GM19328 (cell line): ENCODE data around the gene SPARC.

ENCODE experiments used
- ATAC-seq: cut with Tn5 transposase; IDR thresholded peaks from one replicate; pipeline ENCODE4 v1.9.1; 2021; ENCODE audit warnings: mild to moderate bottlenecking, moderate library complexity; ENCODE audit not compliant: unreplicated experiment

SPARC gene

DNA sequence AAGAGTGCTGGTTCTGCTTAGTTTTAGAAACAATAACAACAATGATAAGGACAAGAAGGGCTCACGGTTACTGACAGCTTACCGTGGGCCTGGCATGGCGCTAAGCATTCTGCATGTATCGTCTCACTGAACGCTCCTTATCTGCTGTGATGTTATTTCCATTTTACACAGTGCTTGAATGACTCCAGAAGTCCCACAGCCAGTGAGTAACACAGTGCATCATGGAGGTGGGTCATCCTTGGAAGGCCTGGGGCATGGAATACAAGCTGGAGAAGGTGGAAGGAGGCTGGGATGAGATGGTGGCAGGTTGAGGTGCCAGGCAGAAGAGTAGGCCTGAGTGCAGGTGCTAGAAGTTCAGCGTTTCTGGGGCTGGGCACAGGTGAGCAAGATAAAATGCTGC lies 59.1 kb downstream of the SPARC start:
- ATAC-seq = no peak

DNA sequence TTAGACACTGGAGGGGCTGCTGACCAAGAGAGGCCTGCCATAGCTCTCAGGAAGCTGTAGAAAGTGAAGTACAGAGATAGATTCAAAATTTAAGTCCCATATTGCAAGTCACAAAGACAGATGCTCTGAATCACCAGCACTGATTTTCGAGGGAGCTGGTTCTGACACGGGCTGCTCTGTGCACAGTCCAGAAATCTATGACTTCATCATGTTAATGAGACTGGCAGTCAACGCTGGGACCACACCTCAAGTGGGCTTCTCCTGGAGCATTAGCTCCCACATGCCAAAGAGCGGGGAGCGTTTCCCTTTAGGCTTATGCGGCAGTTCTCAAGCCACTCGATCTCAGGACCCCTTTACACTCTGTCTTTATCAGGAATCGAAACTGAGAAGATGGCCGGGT lies 61.4 kb downstream of the SPARC start:
- ATAC-seq = no peak

DNA sequence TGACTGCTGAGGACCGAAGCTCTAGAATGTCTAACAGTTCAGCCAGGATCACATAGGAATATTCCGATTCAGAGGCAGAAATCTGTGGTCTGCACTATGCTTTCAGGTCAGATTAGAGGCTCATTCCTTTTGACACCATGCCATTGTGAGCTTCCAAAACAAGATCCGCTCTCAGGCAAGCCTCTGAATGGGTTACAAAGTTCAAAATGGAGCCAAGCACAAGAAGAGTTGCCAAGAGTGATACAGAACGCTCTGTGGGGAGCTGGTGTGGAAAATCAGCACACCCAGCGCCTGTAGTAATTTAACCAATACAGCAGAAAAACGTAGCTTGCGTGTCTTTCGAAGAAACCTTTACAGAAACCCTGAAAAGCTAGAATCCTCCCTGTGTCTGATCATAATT lies 62.2 kb downstream of the SPARC start:
- ATAC-seq = no peak

DNA sequence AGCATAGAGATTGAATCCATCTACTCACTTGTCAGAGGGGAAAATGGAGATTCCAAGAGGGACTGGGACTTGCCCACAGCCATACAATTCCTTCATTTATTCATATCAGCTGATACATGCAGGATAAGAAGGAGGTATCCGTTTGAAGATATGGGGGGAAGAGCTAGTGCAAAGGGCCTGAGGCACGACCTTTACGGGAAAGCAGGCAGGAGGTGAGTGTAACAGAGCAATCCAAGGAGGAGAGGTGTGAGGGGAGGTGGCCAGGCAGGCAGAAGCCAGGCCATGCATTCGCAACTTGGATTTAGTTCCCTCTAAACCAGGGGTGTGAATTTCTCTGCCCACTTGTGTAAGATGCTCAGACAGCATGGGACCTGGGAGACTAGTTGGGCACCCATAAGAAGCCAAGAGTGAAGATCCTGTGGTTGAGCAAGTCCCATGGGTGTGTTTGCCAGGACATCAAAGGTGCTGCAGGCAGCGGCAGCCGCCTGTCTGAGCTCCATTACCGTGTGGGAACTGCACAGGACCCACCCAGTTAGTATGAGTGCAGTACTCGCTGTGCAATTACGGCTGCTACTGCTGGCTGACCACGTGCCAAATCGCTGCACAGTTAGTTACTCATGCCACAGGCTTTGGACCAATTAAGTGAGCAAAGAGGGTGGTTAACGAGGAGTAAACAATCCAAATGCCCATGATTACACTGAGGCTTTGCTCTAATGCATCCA lies 64.2 kb downstream of the SPARC start:
- no peak for ATAC-seq

DNA sequence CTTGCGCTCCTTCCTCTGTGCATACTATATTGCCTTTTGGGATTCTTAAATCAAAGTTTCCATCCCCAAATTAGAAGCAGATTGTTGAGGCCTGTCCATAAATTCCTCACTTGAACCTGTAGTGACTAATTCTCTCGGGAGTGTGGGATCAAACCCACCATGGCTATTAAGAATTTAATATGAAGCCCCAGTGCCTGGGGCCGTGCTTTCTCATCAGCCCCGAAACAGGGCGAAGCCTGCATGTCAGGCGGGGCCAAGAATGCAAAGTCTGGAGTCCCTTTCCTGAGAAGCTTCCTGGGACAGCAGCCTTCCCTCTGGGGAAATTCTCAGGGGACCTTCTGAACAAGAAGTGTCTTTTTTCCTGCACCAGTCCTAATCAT lies 66.3 kb downstream of the SPARC start:
- no peak for ATAC-seq

DNA sequence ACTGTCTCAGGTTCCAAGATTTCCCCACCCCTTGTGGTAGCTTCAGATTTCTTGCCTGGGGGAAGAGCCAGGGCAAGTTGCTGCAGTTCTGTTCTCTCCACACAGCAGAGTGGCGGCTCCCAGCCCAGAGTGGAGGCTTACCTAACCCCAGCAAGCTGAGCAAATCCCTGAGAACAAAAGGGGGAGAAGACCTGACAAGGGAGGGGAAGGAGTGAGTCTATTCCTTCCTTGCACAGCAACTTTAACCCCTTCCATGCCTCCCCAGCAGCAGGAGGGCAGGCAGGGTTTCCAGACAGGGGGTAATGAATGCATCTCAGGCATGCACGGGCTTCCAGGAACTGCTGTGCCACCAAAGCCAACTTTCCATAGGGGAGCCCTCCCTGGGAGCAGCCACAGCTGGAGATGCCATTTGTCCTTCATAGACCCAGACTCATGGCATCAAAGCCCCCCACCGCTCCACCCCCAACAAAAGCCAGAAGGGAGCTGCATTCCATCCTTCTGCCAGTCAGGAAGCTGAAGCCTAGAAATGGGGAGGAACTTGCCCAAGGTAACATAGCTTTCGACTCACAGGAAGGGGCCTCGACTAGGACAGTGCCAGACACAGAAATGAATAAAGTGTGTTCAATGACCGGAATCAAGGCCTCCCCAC lies 66.8 kb downstream of the SPARC start:
- ATAC-seq = no peak

DNA sequence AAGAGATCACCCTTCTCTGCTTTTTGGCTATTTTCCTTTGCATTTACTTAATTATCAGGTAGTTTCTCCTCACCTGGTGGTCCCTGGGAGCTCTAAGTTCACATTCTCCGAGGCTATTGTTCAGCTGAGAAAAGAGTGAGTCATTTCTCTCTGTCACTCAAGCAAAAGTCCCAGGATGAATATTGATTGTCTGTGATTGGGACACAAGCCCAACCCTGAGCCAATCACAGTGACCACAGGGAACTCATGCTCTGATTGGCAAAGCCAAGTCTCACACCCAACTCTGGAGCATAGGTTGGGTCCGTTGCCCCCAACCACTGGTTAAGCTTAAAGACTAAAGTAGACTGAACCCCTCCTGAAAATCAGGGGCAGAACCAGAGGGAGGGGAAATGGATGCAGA lies 67.8 kb downstream of the SPARC start:
- ATAC-seq = no peak

DNA sequence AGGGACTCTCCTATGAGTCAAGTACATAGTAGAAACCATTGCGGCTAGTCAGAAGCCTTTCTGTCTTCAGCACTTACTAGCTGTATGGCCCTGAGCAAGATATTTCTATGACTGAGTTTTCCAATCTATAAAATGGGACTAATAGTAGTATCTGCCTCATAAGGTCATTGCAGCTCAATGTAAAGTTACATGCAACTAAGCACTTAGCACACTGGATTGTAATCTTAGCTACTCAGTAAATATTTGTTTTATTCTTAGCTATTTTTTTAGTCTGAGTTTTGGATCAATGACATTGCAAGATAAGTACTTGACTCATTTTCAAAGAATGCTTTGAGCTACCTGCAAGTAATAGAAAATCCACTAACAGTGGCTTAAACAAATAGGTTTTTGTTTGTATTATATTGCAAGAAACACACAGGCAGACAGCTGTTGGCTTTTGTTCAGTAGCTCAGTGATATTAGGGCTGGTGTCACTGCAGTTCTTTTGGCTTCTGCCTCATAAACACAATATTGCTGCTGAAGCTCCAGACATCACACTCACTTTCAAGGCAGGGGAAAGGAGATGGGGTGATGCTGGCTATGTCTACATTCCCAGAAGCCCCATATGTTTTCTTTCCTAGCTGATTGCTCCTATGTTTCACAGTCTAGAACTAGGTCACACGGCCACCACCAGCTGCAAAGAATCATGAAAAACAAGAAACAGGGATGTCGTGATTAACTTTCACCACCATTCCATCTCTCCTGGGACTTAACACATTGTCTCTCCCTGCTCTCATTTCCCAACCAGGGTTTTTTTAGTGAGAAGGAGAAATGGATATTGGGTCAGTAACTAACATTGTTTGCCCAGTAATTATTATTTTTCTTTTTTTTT lies 68.6 kb downstream of the SPARC start:
- no peak for ATAC-seq

DNA sequence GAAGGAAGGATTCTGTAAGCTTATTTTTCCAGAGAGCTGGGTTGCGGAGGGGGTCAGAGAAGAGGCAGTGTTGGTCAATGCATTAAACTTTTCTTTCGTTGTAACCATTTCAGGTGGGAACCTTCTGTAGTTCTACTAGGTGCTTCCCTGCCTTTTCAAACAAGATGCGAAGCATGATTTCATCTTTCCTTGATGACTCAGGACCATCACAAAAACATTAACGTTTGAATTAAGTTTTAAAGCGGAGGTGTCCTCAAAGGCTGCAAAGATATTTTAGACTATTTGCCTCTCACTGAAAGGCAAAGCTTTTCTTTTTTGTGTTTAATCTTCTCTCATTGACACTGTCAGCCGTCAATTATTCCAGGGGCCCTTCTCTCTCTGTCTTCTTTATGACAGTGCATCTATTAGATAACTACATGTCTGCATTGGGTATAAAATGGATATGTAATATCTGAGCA lies 69.3 kb downstream of the SPARC start:
- ATAC-seq = no peak

DNA sequence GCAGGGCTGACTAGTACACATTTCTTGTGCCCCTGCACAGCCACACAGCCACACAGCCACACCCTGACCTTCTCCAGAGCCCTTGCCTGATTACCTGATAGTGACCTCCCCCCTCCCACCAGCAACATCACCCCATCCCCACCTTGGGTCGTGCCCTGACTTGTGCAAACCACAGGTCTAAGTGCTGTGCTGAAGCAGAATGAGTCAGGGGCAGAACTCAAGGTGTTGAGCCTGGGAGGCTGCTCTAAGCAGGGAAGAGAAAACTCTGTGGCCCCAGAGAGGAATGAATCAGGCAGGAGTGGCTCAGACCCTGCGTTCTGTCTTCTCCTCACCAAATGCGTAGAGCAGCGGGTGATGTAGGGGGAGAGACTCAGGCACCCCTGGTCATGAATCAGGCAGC lies 71.3 kb downstream of the SPARC start:
- ATAC-seq = no peak

DNA sequence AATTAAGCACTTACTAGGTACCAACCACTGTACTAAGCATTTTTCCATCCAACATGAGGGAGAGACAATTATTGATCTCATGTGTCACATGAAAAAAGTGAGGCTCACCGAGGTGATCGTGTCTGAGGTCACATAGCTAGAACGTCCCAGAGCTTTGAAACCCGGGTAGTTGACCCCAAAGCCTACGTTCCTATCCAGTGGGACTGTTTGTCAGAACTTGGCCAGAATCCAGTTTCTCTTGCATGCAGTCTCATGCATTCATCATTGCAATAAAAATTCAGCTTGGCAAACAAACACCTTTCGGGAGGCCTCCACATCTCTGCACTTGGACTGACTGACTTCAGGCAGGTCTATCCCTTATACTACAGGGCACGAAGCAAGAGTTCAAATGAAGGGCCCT lies 72.2 kb downstream of the SPARC start:
- ATAC-seq = no peak

DNA sequence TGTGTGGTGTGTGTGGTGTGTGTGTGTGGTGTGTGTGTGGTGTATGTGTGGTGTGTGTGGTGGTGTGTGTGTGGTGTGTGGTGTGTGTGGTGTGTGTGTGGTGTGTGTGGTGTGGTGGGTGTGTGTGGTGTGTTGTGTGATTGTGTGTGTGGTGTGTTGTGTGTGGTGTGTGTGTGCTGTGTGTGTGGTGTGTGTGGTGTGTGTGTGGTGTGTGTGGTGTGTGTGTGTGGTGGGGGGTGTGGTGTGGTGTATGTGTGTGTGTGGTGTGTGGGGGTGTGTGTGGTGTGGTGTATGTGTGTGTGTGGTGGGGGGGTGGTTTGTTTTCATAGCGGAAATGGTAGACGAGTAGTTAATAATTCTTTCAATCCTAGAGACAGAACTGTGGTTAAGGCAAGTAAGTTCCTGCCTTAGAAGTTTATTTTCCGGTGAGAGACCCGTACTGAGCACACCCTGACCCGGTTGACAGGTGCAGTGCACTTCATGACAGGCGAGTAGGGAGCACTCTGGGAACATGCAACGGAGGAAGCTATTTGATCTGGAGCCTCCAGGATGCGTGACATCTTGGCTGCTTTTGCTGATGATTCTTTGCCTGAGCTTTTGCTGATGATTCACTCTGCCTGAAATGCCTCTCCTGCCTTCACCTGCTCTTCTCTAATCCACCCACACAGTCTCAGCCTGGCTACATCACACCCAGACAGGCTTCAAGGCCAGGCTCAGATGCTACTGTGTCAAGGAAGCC lies 73.9 kb downstream of the SPARC start:
- ATAC-seq = no peak

DNA sequence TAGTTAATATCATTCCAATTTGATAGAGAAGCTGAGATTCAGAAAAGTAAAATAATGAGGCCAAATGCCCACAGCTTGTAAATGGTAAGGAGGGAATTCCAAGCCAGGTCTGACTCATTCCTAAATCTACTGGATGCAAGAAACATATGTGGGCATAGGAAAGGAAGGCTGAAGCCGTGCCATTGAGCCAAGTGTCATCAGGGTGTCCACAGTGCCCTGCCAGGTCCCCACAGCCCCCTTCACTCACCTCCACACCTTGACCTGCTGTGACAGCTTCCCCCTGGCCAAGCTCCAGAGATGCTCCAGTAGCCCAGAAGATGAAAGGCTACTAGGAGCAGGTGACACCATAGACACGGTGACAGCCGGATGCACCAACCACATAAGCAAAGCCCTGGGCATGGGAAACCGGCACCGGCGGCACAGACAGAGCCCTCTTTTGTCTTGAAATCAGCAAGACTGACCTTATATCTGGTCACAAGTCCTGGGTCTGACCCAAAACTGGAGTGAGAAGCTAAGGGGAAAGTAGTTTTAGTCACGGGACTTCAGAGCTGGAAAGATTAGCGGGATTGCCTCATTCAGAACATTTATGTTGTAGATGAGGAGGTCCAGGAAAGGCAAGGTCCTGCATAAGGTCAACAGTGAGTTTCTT lies 75.5 kb downstream of the SPARC start:
- no peak for ATAC-seq
